ENCODE measurements around the gene TBL3.
"Not testable (repeated sequence)": the region's sequence is repeated elsewhere in the genome, so short reads cannot be mapped to it uniquely, and the experiment has no call there.

- not testable (repeated sequence) for TF ChIP-seq CTCF, POLR2A (IDR thresholded peaks at IDR 0.05)
These were observed 13.7 kb upstream of the TBL3 start for GRCh38 chr16:1958143-1958491.
